ENCODE results near the gene CYSRT1. TPM values are rescaled to one million over a fixed set of nuclear protein-coding genes. Genes with fewer than 3 reads are reported as not detected.

Gene CYSRT1
- total RNA-seq, 4 donors from 2014 or later = 0.94 to 2.3 (median 1.3) TPM; not detected in 1

DNA sequence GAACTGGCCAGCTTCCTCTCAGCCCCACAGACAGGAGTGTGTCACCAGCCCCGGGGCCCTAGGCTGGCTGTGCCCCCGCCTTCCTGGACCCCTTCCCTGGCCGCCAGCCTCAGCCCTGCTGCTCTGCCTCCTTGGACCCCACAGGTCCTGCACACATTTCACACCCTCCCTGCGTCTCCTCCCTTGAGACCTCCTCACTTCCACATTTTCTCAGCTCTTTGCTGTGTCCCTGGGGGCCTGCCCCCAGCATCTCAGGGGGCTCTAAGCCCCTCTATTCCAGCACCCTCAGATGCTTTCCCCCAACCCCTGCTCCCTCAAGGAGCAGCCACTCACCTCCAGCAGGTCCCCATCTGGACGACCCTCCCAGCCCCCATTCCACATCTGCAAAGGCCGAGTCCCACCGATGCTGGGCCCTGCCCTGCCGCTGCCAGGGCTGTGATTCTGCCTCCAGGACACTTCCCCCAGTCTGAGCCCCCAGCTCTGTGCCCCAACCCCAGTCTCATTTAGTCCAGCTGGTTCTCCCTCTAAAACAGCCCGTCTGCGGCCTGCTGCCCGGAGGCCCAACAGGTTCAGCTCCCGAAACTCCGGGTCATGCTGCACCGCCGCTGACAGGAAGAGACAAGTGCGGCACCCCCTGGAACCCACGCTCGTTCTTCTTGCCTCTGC, 9.9 kb downstream of the CYSRT1 start:
- Histone ChIP-seq H3K4me3 (replicated peaks in 1 of 3) (no peak overlapping the region), H3K36me3 (no peaks in the 10 kb centered on the region), H3K9me3 (no peaks in the 10 kb centered on the region), H3K27ac (no peak overlapping the region), H3K4me1 (peaks cover 14 to 42% of the 10 kb centered on the region in 2 donors), H3K27me3 (no peaks in the 10 kb centered on the region)
- intact Hi-C loops (cut with DNase I) = loop anchor here (5.0 kb wide), 1 partner anchor 118 kb away; no protein-coding TSS in a partner anchor
- TF ChIP-seq POLR2A (IDR thresholded peaks at IDR 0.05) = no peak
- TF ChIP-seq, protein P1, sequence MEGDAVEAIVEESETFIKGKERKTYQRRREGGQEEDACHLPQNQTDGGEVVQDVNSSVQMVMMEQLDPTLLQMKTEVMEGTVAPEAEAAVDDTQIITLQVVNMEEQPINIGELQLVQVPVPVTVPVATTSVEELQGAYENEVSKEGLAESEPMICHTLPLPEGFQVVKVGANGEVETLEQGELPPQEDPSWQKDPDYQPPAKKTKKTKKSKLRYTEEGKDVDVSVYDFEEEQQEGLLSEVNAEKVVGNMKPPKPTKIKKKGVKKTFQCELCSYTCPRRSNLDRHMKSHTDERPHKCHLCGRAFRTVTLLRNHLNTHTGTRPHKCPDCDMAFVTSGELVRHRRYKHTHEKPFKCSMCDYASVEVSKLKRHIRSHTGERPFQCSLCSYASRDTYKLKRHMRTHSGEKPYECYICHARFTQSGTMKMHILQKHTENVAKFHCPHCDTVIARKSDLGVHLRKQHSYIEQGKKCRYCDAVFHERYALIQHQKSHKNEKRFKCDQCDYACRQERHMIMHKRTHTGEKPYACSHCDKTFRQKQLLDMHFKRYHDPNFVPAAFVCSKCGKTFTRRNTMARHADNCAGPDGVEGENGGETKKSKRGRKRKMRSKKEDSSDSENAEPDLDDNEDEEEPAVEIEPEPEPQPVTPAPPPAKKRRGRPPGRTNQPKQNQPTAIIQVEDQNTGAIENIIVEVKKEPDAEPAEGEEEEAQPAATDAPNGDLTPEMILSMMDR (IDR thresholded peaks at IDR 0.05) = no peak
- DNase-seq = no peak
- 86% methylated on average over 16 to 17 of the region's 18 CpGs for WGBS, 2 donors

DNA sequence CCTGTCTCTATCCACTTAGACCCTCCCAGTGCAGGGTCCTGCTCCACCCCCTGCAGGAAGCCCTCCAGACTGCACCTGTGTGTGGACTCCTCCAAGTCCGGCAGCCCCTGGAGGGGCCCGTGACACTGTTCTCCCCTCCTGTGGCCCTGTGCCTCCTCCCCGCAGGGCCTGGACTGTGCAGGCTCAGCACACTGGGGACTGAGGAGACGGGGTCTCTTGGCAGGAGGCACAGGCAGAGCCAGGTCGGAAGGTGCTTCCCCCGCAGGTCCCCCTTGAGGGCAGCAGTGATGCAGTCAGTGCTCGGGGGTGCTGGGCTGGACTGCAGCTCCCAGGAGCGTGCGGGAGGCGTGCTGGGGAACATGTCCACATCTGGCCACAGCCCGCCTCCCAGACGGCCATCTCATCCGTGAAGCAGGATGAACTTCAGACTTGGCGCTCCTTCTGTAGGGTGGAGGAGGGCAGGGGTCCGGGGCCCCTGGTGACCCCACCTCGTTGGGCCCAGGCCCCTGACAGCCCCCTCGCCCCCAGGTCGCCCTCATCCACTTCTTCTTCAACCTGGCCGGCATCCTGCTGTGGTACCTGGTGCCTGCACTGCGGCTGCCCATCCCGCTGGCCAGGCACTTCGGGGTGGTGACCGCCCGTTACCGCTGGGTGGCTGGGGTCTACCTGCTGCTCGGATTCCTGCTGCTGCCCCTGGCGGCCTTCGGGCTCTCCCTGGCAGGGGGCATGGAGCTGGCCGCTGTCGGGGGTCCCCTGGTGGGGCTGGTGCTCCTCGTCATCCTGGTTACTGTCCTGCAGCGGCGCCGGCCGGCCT, 10.7 kb downstream of the CYSRT1 start:
- intact Hi-C loops (cut with DNase I) = no loop called here
- 68 to 75% methylated on average over 16 to 23 of the region's 35 CpGs for WGBS, 2 donors
- H3K36me3 ChIP-seq = no peaks in the 10 kb centered on the region
- H3K9me3 ChIP-seq = no peaks in the 10 kb centered on the region
- H3K4me1 ChIP-seq = peaks cover 14 to 43% of the 10 kb centered on the region in 2 donors
- TF ChIP-seq, protein P1 (IDR thresholded peaks at IDR 0.05) = no peak
- TF ChIP-seq POLR2A (IDR thresholded peaks at IDR 0.05) = no peak
- H3K27me3 ChIP-seq = no peaks in the 10 kb centered on the region
- H3K27ac ChIP-seq = no peak overlapping the region
- no peak overlapping the region for H3K4me3 ChIP-seq (replicated peaks in 1 of 3)
- DNase-seq = no peak

DNA sequence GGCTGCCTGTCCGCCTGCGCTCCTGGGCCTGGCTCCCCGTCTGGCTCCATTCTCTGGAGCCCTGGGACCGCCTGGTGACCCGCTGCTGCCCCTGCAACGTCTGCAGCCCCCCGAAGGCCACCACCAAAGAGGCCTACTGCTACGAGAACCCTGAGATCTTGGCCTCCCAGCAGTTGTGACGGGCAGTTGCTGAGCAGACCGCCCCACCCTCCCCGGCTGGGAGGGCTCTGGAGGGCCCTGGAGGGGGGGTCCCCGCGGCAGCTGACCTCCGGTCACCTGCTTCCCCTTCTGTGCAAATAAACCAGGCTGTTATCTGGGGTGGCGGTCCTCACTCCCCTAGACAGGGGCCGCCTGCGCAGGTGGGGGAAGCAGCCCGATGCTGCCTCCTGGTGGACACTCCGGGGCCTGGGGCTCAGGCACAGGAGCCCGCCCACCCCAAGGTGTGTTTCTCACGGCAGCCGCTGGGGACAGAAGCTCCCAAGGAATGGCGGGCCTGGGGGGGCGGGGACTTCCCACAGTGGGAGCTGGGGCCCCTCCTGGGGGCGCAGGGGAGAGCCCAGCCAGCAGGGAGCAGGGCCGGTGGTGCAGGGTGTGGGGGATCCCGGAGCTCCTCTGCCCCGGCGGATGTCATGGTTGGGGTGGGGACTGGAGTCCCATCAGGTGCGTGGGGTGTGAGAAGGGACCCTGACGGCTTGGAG, 11.4 kb downstream of the CYSRT1 start:
- no peak overlapping the region for H3K4me3 ChIP-seq (replicated peaks in 1 of 3)
- peaks cover 14 to 43% of the 10 kb centered on the region in 2 donors for H3K4me1 ChIP-seq
- no peaks in the 10 kb centered on the region for H3K9me3 ChIP-seq
- TF ChIP-seq, protein P1 (IDR thresholded peaks at IDR 0.05) = peak; percentile 98 to 100 (median 99)
- no peak for TF ChIP-seq POLR2A (IDR thresholded peaks at IDR 0.05)
- 7 to 18% methylated on average over 5 to 15 of the region's 31 CpGs for WGBS, 2 donors
- no peaks in the 10 kb centered on the region for H3K27me3 ChIP-seq
- no peaks in the 10 kb centered on the region for H3K36me3 ChIP-seq
- DNase-seq = peak; percentile 89 to 93
- intact Hi-C loops (cut with DNase I) = no loop called here
- H3K27ac ChIP-seq = no peak overlapping the region

DNA sequence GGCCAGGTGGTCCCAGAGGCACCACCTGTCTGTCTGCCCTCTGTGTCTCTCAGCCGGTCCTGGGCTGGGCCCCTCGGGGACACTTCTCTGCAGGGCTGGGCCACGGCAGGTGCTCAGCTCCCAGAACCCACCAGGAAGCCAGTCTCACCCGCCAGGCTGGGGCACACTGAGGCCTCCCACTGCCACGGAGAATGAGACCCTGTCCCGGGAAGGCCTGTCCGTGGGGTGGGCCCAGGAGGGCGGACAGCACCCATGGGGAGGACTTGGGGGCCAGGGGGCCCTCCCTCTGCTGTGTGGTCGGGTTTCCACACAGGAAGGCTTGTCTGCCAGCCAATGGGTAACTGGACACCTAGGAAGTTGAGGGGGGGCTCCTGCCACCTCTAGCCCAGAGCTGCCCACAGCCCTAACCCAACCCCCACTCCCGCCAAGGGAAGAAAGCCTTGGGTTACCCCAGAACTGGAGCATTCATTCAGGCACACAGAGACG, 12.0 kb downstream of the CYSRT1 start:
- peak; percentile 22 to 44 for DNase-seq
- H3K36me3 ChIP-seq = peaks cover under 1 to 3% of the 10 kb centered on the region in 2 donors
- intact Hi-C loops (cut with DNase I) = no loop called here
- TF ChIP-seq, protein P1 (IDR thresholded peaks at IDR 0.05) = no peak
- TF ChIP-seq POLR2A (IDR thresholded peaks at IDR 0.05) = no peak
- no peaks in the 10 kb centered on the region for H3K9me3 ChIP-seq
- H3K27me3 ChIP-seq = no peaks in the 10 kb centered on the region
- peaks cover 15 to 44% of the 10 kb centered on the region in 2 donors for H3K4me1 ChIP-seq
- H3K4me3 ChIP-seq (replicated peaks in 1 of 3) = no peak overlapping the region
- 46 to 63% methylated on average over 2 of the region's 11 CpGs for WGBS, 2 donors
- H3K27ac ChIP-seq = no peak overlapping the region
